ENCODE measurements around the gene MRM2.

GRCh38 chr7:2186166-2186565, 55.8 kb downstream of the MRM2 start:
- no peak for TF ChIP-seq CTCF (IDR thresholded peaks at IDR 0.05)
- TF ChIP-seq POLR2A (IDR thresholded peaks at IDR 0.05), result no peak

All from right lobe of liver (tissue), 4 donors.